Measurements from ENCODE around the gene IKZF4.

Gene IKZF4

DNA sequence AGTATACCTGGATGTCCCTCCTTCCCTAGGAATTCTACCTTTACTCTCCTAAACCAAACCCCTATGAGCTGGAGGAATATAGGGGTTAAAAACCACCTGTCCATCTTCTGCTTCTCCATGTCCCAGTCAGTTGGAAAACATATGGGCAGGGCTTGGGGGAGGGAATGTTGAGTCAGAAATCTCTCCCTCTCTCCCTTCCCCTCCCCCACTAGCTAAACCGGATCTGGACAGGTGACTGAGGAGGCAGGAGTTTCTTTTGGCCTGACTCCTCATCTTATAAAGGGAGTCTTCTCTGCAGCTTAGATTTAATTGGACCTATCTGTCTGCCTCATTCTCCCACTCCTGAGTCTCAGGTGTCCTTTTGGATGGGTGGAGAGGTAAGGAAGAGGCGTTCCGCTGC lies 65.3 kb downstream of the IKZF4 start:
- DNase-seq, result no peak

DNA sequence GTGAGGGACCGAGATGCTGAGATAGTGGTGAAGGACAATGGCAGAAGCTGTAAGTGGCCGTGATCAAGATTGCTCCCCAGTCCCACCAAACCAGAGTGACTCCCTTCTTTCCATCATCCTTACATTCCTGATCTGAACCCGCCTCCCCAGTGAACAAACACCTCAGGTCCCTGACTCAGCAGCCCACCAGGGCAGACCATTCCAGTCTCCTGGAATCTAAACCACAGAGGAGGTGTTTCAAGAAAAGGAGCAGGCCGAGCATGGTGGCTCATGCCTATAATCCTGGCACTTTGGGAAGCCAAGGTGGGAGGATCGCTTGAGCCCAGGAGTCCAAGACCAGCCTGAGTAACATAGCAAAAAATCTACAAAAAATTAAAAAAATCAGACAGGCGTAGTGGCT lies 65.8 kb downstream of the IKZF4 start:
- no peak for DNase-seq

DNA sequence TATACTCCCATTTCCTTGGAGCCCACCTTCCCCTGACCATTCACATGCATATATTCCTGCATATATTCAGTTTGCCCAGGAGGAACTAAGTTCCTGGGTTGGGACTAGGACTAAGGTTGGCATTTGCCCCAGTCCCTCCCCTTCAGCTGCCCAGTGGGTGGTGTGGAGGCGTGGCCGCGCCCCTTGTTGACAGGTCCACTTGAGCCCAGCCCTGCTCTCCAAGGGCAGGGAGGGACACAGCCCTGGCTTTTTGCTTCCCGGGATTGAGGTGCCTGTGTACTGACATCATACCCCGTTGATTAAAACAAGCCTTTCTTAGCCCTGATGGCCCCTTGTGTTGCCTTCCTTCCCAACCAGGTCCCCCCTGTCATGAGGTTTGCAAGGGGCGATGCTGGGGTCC lies 66.4 kb downstream of the IKZF4 start:
- no peak for DNase-seq
